Esophagus squamous epithelium (tissue), 4 donors: ENCODE results near the gene NLRC5.

Source experiments
- CTCF ChIP-seq, 6 experiments: fragments of 450-650 bp in 4 of 6; fragments of 200-600 bp in 2 of 6; sonication (generic) in 2 of 6; IDR thresholded peaks; one replicate each; pipeline ENCODE4 v1.5.1; 2016 to 2019; ENCODE audit warnings: antibody characterized with exemption in 6 of 6, mild to moderate bottlenecking in 4 of 6, moderate library complexity in 4 of 6
- POLR2A ChIP-seq, 4 donors: fragments of 450-650 bp; IDR thresholded peaks; one replicate each; pipeline ENCODE4 v1.6.1; 2017; ENCODE audit warnings: antibody characterized with exemption in 4 of 4, mild to moderate bottlenecking in 4 of 4, moderate library complexity in 3 of 4

DNA sequence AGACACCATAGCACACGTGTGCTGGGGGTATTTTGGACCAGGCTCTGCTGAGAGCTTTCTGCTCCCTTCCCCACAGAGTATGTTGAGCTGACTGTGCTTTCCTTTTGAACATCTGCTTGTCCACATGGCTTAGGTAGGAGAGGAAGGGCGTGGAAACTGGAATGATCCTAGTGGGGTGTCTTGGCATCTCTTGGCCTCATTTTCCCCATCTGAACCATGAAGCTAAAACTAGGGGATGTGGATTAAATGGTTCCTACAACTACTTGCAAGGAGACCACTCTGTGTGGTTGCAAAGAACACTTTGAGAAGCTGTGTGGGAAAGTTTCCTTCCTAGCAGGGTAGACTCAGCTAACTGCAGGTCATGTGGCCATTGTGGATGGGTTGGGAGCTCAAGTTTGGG, 6.7 kb upstream of the NLRC5 start:
- no peak for TF ChIP-seq CTCF (IDR thresholded peaks at IDR 0.05)
- TF ChIP-seq POLR2A (IDR thresholded peaks at IDR 0.05) = no peak
